Activated B cell treated with CpG ODN at 0.5 μM for 24 hours (primary cell): ENCODE data around the gene DOCK1. TPM values are rescaled to one million over a fixed set of nuclear protein-coding genes. Genes with fewer than 3 reads are reported as not detected.

Experiments used
- ATAC-seq: fragments of 200-7000 bp; cut with Tn5 transposase; one replicate; pipeline ENCODE4 v1.10.0; 2021; ENCODE audit warnings: low read depth, mild to moderate bottlenecking, moderate library complexity
- CTCF ChIA-PET: fragments of 350-600 bp; sonication (Branson Sonifier 250); formaldehyde crosslinking; loops from one replicate; lab custom pipeline; 2021; ENCODE audit warnings: antibody characterized with exemption; lab: Charles Lee
- POLR2A ChIA-PET: fragments of 350-600 bp; sonication (Branson Sonifier 250); formaldehyde crosslinking; loops from one replicate; lab custom pipeline; 2021; ENCODE audit warnings: antibody characterized with exemption; lab: Charles Lee
- DNase-seq: peaks from one replicate; pipeline ENCODE4 v3.0.0; 2022
- H3K27ac Mint-ChIP-seq: one replicate; pipeline ENCODE4 v1.8.0; 2020; ENCODE audit warnings: mixed read lengths
- H3K27me3 Mint-ChIP-seq: one replicate; pipeline ENCODE4 v1.8.0; 2021; ENCODE audit warnings: mixed read lengths
- H3K36me3 Mint-ChIP-seq: one replicate; pipeline ENCODE4 v1.8.0; 2021; ENCODE audit warnings: low read depth, mixed read lengths
- H3K4me1 Mint-ChIP-seq: one replicate; pipeline ENCODE4 v1.8.0; 2021; ENCODE audit warnings: mixed read lengths
- H3K4me3 Mint-ChIP-seq: one replicate; pipeline ENCODE4 v1.8.0; 2020; ENCODE audit warnings: mild to moderate bottlenecking, mixed read lengths
- H3K9me3 Mint-ChIP-seq: one replicate; pipeline ENCODE4 v1.8.0; 2020; ENCODE audit warnings: mixed read lengths
- intact Hi-C: fragments of 100-400 bp; cut with micrococcal nuclease; formaldehyde crosslinking; loops from one replicate; pipeline ENCODE4 v1.15.1; 2024
- total RNA-seq: library from RNA; stranded (reverse); gene quantifications from 2 replicates; pipeline ENCODE4 v1.2.3, GENCODE V29; 2022
- TF ChIP-seq, protein P1 (sequence below): fragments of 200-600 bp; IDR thresholded peaks from one replicate; pipeline ENCODE4 v1.8.0; 2022; ENCODE audit warnings: antibody characterized with exemption, mild to moderate bottlenecking

Gene DOCK1
- total RNA-seq, 1 donor from 2014 or later, result not detected

DNA sequence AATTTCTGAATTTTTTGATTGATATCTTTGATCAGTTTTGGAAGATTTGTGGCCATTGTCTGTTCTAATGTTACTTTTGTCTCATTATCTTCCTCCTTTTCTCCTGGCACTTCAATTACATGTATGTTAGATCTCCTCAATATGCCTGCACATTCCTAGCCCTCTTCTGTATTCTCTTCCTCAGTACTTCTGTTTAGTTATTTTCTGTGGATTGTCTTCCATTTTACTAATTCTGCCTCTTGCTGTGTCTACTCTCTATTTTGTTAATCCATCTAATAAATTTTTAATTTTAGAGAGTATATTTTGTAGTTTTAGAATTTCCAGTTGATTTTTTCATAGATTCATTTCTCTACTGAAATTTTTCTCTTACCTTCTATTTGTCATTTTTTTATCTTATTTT, 154.1 kb downstream of the DOCK1 start:
- no peak overlapping the region for H3K4me3 Mint-ChIP-seq
- peaks cover 18% of the 10 kb centered on the region for H3K9me3 Mint-ChIP-seq
- TF ChIP-seq, protein P1, sequence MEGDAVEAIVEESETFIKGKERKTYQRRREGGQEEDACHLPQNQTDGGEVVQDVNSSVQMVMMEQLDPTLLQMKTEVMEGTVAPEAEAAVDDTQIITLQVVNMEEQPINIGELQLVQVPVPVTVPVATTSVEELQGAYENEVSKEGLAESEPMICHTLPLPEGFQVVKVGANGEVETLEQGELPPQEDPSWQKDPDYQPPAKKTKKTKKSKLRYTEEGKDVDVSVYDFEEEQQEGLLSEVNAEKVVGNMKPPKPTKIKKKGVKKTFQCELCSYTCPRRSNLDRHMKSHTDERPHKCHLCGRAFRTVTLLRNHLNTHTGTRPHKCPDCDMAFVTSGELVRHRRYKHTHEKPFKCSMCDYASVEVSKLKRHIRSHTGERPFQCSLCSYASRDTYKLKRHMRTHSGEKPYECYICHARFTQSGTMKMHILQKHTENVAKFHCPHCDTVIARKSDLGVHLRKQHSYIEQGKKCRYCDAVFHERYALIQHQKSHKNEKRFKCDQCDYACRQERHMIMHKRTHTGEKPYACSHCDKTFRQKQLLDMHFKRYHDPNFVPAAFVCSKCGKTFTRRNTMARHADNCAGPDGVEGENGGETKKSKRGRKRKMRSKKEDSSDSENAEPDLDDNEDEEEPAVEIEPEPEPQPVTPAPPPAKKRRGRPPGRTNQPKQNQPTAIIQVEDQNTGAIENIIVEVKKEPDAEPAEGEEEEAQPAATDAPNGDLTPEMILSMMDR, result no peak
- H3K36me3 Mint-ChIP-seq, result no peaks in the 10 kb centered on the region
- ChIA-PET CTCF (no interaction called here), POLR2A (no interaction called here)
- H3K27me3 Mint-ChIP-seq, result no peaks in the 10 kb centered on the region
- H3K27ac Mint-ChIP-seq, result no peak overlapping the region
- intact Hi-C loops, result no loop called here
- no peak for DNase-seq
- no peaks in the 10 kb centered on the region for H3K4me1 Mint-ChIP-seq
- ATAC-seq, result no peak

DNA sequence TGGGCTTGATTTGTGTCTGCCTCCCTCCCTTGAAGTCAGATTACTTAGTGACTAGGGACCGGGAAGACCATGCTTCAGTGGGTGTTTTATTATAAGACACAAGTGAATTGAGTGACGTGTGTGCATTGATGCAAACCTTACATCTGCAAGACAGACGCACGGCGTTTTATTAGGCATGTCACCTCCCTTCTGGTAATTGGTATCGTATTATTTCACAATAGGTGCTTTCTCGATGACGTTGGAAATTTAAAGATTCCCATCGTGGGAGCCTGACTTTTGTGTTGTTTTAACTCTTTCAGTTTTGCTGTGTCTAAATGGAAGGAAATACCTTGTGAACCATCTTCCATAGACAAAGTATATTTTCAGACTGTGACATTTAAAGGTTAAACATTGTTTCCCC, 158.5 kb downstream of the DOCK1 start:
- Mint-ChIP-seq H3K4me1 (no peaks in the 10 kb centered on the region), H3K27ac (no peak overlapping the region), H3K36me3 (no peaks in the 10 kb centered on the region), H3K27me3 (no peaks in the 10 kb centered on the region), H3K9me3 (peaks cover 9% of the 10 kb centered on the region), H3K4me3 (no peak overlapping the region)
- ChIA-PET CTCF (no interaction called here), POLR2A (no interaction called here)
- DNase-seq (no peak), ATAC-seq (no peak)
- TF ChIP-seq, protein P1, result no peak
- intact Hi-C loops, result no loop called here

- POLR2A ChIA-PET, result no interaction called here
- peaks cover 4% of the 10 kb centered on the region for H3K9me3 Mint-ChIP-seq
- TF ChIP-seq, protein P1, result no peak
- no peak for DNase-seq
- H3K27ac Mint-ChIP-seq, result no peak overlapping the region
- no peak for ATAC-seq
- H3K27me3 Mint-ChIP-seq, result no peaks in the 10 kb centered on the region
- H3K4me1 Mint-ChIP-seq, result no peaks in the 10 kb centered on the region
- CTCF ChIA-PET, result no interaction called here
- intact Hi-C loops, result no loop called here
- no peaks in the 10 kb centered on the region for H3K36me3 Mint-ChIP-seq
- no peak overlapping the region for H3K4me3 Mint-ChIP-seq
These were observed 159.2 kb downstream of the DOCK1 start for GRCh38 chr10:127064474-127064873.

DNA sequence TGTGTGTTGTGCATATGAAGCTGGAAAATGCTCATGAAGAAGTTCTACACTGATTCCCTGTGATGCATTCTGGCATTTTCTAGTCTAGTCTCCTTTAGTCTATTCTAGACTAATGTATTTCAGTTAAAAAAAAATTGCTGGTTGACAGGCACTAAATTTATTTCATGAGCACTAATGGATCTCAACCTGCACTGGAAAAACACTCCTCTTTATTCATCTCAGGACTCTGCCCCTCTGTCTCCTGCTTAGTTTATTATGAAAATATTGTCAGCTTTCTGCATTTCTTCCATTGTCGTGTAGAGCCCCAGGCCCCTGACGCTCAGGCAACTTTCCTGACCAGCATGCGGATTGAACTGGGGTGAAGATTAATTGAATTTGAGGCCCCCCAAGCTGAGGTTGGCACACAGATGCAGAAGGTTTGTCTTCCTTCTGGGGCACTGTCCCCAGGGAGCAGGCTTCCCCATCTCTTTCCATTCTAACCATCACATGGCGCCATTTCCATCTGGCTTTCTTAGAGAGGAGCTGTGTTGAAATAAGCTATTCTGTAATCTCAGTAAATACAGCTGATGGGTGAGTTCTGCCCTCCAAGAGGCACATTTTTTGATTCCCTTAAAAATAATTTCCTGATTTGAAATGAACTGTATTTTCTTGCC, 162.4 kb downstream of the DOCK1 start:
- Mint-ChIP-seq H3K4me1 (no peaks in the 10 kb centered on the region), H3K4me3 (no peak overlapping the region), H3K27ac (no peak overlapping the region), H3K9me3 (no peaks in the 10 kb centered on the region), H3K27me3 (no peaks in the 10 kb centered on the region), H3K36me3 (no peaks in the 10 kb centered on the region)
- intact Hi-C loops, result no loop called here
- no peak for ATAC-seq
- TF ChIP-seq, protein P1, result no peak
- ChIA-PET POLR2A (no interaction called here), CTCF (no interaction called here)
- no peak for DNase-seq

DNA sequence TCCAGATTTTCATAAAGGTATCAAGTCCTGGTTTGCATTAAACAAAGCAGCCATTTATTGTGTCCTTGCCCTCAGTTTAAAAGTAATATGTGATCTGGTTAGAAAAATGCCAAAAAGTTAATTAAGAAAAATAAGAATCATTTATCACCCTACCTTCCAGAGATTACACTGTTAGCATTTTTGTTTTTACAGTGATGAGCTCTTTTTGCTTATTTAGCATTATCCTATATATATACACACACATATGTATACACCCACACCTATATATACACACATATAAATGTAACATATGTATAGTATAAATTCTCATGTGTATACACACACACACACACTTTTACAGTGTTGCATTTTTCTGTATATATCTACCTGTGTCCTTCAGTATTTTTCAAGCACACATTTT, 163.3 kb downstream of the DOCK1 start:
- TF ChIP-seq, protein P1, result no peak
- ATAC-seq (no peak), DNase-seq (no peak)
- H3K27ac Mint-ChIP-seq, result no peak overlapping the region
- CTCF ChIA-PET, result no interaction called here
- H3K4me3 Mint-ChIP-seq, result no peak overlapping the region
- POLR2A ChIA-PET, result no interaction called here
- H3K9me3 Mint-ChIP-seq, result no peaks in the 10 kb centered on the region
- no peaks in the 10 kb centered on the region for H3K36me3 Mint-ChIP-seq
- no peaks in the 10 kb centered on the region for H3K4me1 Mint-ChIP-seq
- intact Hi-C loops, result no loop called here
- H3K27me3 Mint-ChIP-seq, result no peaks in the 10 kb centered on the region
